ENCODE data around the gene GINS1. TPM values are rescaled to one million over a fixed set of nuclear protein-coding genes. Genes with fewer than 3 reads are reported as not detected.

The GINS1 gene
- total and polyA plus RNA-seq, 2 of the 13 experiments (the other 11 are each of a cell fraction or from before 2014, with no cell fraction given), result 14.6 to 59.9 TPM

GRCh38 chr20:25487975-25488374, 80.5 kb downstream of the GINS1 start:
- CTCF ChIA-PET (ENCODE audit: low intra/inter-chr PET ratio, low total read pairs), result no interaction called here
- Histone ChIP-seq H3K4me3 (replicated peaks in 1 of 3; ENCODE audit: insufficient read depth in 1 of 3, low read depth in 2 of 3, low read length in 3 of 3) (no peak overlapping the region), H3K27ac (ENCODE audit: extremely low read length, insufficient read depth, low read length) (no peak overlapping the region), H4K20me1 (ENCODE audit: insufficient read depth, low read length) (no peaks in the 10 kb centered on the region), H3K36me3 (replicated peaks in 1 of 2; ENCODE audit: control insufficient read depth in 1 of 2, insufficient read depth in 2 of 2, low read length in 2 of 2) (peaks cover 30 to 59% of the 10 kb centered on the region in 2 experiments; a peak in 4 of 5 replicates), H3K9me3 (ENCODE audit: low read length) (no peaks in the 10 kb centered on the region), H3K27me3 (ENCODE audit: control insufficient read depth in 1 of 2, insufficient read depth in 2 of 2, low read length in 2 of 2) (no peaks in the 10 kb centered on the region), H3K4me1 (ENCODE audit: insufficient read depth, low read length) (no peaks in the 10 kb centered on the region), H3K9ac (ENCODE audit: insufficient read depth, low read depth, low read length) (no peak overlapping the region), H2AFZ (ENCODE audit: low read length) (no peak overlapping the region), H3K4me2 (ENCODE audit: low read depth, low read length) (no peak overlapping the region), H3K79me2 (ENCODE audit: insufficient read depth, low read length) (no peaks in the 10 kb centered on the region)
- in situ Hi-C loops (cut with HindIII; ENCODE audit: extremely low pct_ligation_motif_present, low pct_unique_long_range_greater_than_20kb), result no loop called here
- DNase-seq (ENCODE audit: low spot score) (no peak), ATAC-seq (no peak), FAIRE-seq (no peak)
- no TSS peak for BruUV-seq (replicated peaks)
- POLR2A ChIA-PET, result no interaction called here
- intact Hi-C loops (cut with micrococcal nuclease; ENCODE audit: unreplicated experiment), result no loop called here
- 97% methylated on average over 11 of the region's 11 CpGs for WGBS (ENCODE audit: low lambda C conversion rate)
- 0 out of 2 replicates have a peak, but pooled peaks have one; percentile 17 for TF ChIP-seq ZNF501 (CRISPR knock-in tag; IDR thresholded peaks at IDR 0.05)
- TF ChIP-seq AGO2 (optimal IDR thresholded peaks at IDR 0.05; ENCODE audit: low read depth, low read length), result peak; percentile 42
- no peak for TF ChIP-seq GRHL1 (CRISPR knock-in tag; conservative IDR thresholded peaks at IDR 0.05)

GRCh38 chr20:25489221-25489871, 81.9 kb downstream of the GINS1 start:
- TF ChIP-seq ZNF768 (CRISPR knock-in tag; IDR thresholded peaks at IDR 0.05), result 0 out of 2 replicates have a peak, but pooled peaks have one; percentile 12
- TF ChIP-seq TBL1XR1 (IDR thresholded peaks at IDR 0.05; ENCODE audit: borderline replicate concordance, low read length, partially characterized antibody), result no peak
- TF ChIP-seq AGO2 (optimal IDR thresholded peaks at IDR 0.05; ENCODE audit: low read depth, low read length), result peak; percentile 35
- peak; percentile 50 for TF ChIP-seq RBM22 (optimal IDR thresholded peaks at IDR 0.05; ENCODE audit: low read length)
- TF ChIP-seq ELF1 (CRISPR knock-in tag; IDR thresholded peaks at IDR 0.05), result no peak
- TF ChIP-seq ZNF720 (CRISPR knock-in tag; IDR thresholded peaks at IDR 0.05), result no peak
- POLR2A ChIA-PET, result interaction anchor here (0.6 kb wide), 1 partner anchor 86 kb away, joined by 3 read pairs; no protein-coding TSS in a partner anchor
- whole genome bisulfite sequencing (ENCODE audit: low lambda C conversion rate), result 99% methylated on average over 15 of the region's 15 CpGs

More at GRCh38 chr20:25489221-25489871, 81.9 kb downstream of the GINS1 start:
- intact Hi-C loops (cut with micrococcal nuclease; ENCODE audit: unreplicated experiment) (no loop called here), in situ Hi-C loops (cut with HindIII; ENCODE audit: extremely low pct_ligation_motif_present, low pct_unique_long_range_greater_than_20kb) (no loop called here)
- H3K4me3 ChIP-seq (replicated peaks in 1 of 3; ENCODE audit: insufficient read depth in 1 of 3, low read depth in 2 of 3, low read length in 3 of 3), result no peak overlapping the region
- no peaks in the 10 kb centered on the region for H4K20me1 ChIP-seq (ENCODE audit: insufficient read depth, low read length)
- H3K4me1 ChIP-seq (ENCODE audit: insufficient read depth, low read length), result no peaks in the 10 kb centered on the region
- peaks cover 26 to 50% of the 10 kb centered on the region in 2 experiments for H3K36me3 ChIP-seq (replicated peaks in 1 of 2; ENCODE audit: control insufficient read depth in 1 of 2, insufficient read depth in 2 of 2, low read length in 2 of 2)
- H2AFZ ChIP-seq (ENCODE audit: low read length), result no peak overlapping the region
- no peaks in the 10 kb centered on the region for H3K79me2 ChIP-seq (ENCODE audit: insufficient read depth, low read length)
- CTCF ChIA-PET (ENCODE audit: low intra/inter-chr PET ratio, low total read pairs), result no interaction called here
- H3K27ac ChIP-seq (ENCODE audit: extremely low read length, insufficient read depth, low read length), result no peak overlapping the region
- no peak for FAIRE-seq
- H3K4me2 ChIP-seq (ENCODE audit: low read depth, low read length), result no peak overlapping the region
- H3K9me3 ChIP-seq (ENCODE audit: low read length), result no peaks in the 10 kb centered on the region
- no peak overlapping the region for H3K9ac ChIP-seq (ENCODE audit: insufficient read depth, low read depth, low read length)
- BruUV-seq (replicated peaks), result no TSS peak
- DNase-seq (ENCODE audit: low spot score), result no peak
- ATAC-seq, result peak; percentile 4; the same call in 2 of the 3 replicates
- H3K27me3 ChIP-seq (ENCODE audit: control insufficient read depth in 1 of 2, insufficient read depth in 2 of 2, low read length in 2 of 2), result no peaks in the 10 kb centered on the region

All from HepG2 (cell line).